ENCODE results near the gene SH3PXD2B.

The SH3PXD2B gene

GRCh38 chr5:172454358-172455086 is at the start of gene SH3PXD2B:
TSS of gene SH3PXD2B (minus strand) at chr5:172454525. CDS start at chr5:172454352, 173 bp downstream.
- DNase-seq (ENCODE audit: low read depth) = peak; percentile 13

- no peak for DNase-seq (ENCODE audit: low read depth)
These were observed 48.6 kb upstream of the SH3PXD2B start for GRCh38 chr5:172502969-172503368.

- no peak for DNase-seq (ENCODE audit: low read depth)
These were observed 48.1 kb upstream of the SH3PXD2B start for GRCh38 chr5:172502410-172502809.

- DNase-seq (ENCODE audit: low read depth) = no peak
These were observed 47.5 kb upstream of the SH3PXD2B start for GRCh38 chr5:172501708-172502320.

GRCh38 chr5:172499287-172499686 is 45.0 kb upstream of the SH3PXD2B start:
- no peak for DNase-seq (ENCODE audit: low read depth)

- no peak for DNase-seq (ENCODE audit: low read depth)
These were observed 44.3 kb upstream of the SH3PXD2B start for GRCh38 chr5:172498431-172499129.

GRCh38 chr5:172497591-172498255 is 43.4 kb upstream of the SH3PXD2B start:
- no peak for DNase-seq (ENCODE audit: low read depth)

- DNase-seq (ENCODE audit: low read depth) = no peak
These were observed 42.5 kb upstream of the SH3PXD2B start for GRCh38 chr5:172496671-172497371.

- DNase-seq (ENCODE audit: low read depth) = no peak
These were observed 40.5 kb upstream of the SH3PXD2B start for GRCh38 chr5:172494630-172495505.

GRCh38 chr5:172493906-172494305 is 39.6 kb upstream of the SH3PXD2B start:
- DNase-seq (ENCODE audit: low read depth) = no peak

- no peak for DNase-seq (ENCODE audit: low read depth)
These were observed 39.1 kb upstream of the SH3PXD2B start for GRCh38 chr5:172493461-172493860.

- no peak for DNase-seq (ENCODE audit: low read depth)
These were observed 38.7 kb upstream of the SH3PXD2B start for GRCh38 chr5:172493002-172493401.

GRCh38 chr5:172492097-172492840 is 37.9 kb upstream of the SH3PXD2B start:
- DNase-seq (ENCODE audit: low read depth) = no peak

GRCh38 chr5:172491481-172491880 is 37.2 kb upstream of the SH3PXD2B start:
- DNase-seq (ENCODE audit: low read depth) = no peak

- DNase-seq (ENCODE audit: low read depth) = no peak
These were observed 36.5 kb upstream of the SH3PXD2B start for GRCh38 chr5:172490514-172491461.

GRCh38 chr5:172488221-172488620 is 33.9 kb upstream of the SH3PXD2B start:
- DNase-seq (ENCODE audit: low read depth) = no peak

GRCh38 chr5:172487671-172488070 is 33.3 kb upstream of the SH3PXD2B start:
- no peak for DNase-seq (ENCODE audit: low read depth)

- DNase-seq (ENCODE audit: low read depth) = no peak
These were observed 32.6 kb upstream of the SH3PXD2B start for GRCh38 chr5:172486912-172487311.

- DNase-seq (ENCODE audit: low read depth) = no peak
These were observed 32.1 kb upstream of the SH3PXD2B start for GRCh38 chr5:172486451-172486850.
